NB4 (cell line): ENCODE results near the gene ARF3.
"Not testable (repeated sequence)": the region's sequence is repeated elsewhere in the genome, so short reads cannot be mapped to it uniquely, and the experiment has no call there.

Experiments used
- DNase-seq: peaks from one replicate; pipeline ENCODE4 v3.0.0; 2010; ENCODE audit warnings: low read depth
- H3K4me3 ChIP-seq: one replicate; pipeline ENCODE4 v1.5.1; 2011; ENCODE audit warnings: mild to moderate bottlenecking, low read depth, low read length, moderate library complexity
- MYC ChIP-seq: IDR thresholded peaks from 2 replicates; pipeline ENCODE4 v1.6.1; 2011; ENCODE audit warnings: low read depth, low read length
- POLR2A ChIP-seq: IDR thresholded peaks from 2 replicates; pipeline ENCODE4 v1.6.1; 2011; ENCODE audit warnings: mild to moderate bottlenecking; ENCODE audit not compliant: insufficient read length; ENCODE audit errors: extremely low read depth
- TF ChIP-seq, protein P1 (sequence below): IDR thresholded peaks from one replicate; pipeline ENCODE4 v1.5.1; 2012; ENCODE audit warnings: low read depth, low read length
- TF ChIP-seq, protein P2 (sequence below): IDR thresholded peaks from 2 replicates; pipeline ENCODE4 v1.6.1; 2011; ENCODE audit warnings: low read depth, low read length

ARF3 gene

DNA sequence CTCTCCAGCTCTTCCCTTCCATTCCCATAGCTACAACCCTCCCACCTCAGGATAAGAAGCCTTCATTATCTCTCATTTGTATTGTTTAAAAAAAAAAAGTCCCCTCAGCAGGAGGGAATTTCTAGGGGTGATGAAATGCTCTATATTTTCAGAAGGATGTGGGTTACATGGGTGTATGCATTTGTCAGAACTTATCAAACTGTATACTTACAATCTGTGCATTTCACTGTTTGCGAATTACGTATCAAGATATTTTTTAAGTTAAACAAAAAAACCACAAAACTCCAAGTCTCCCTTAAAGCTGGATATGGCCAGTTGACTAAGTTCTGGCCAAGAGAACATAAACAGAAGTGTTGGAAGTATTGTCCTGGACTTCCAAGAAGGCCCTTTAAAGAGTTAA is 30.0 kb downstream of the ARF3 start:
- no peak for DNase-seq
- TF ChIP-seq, protein P1, sequence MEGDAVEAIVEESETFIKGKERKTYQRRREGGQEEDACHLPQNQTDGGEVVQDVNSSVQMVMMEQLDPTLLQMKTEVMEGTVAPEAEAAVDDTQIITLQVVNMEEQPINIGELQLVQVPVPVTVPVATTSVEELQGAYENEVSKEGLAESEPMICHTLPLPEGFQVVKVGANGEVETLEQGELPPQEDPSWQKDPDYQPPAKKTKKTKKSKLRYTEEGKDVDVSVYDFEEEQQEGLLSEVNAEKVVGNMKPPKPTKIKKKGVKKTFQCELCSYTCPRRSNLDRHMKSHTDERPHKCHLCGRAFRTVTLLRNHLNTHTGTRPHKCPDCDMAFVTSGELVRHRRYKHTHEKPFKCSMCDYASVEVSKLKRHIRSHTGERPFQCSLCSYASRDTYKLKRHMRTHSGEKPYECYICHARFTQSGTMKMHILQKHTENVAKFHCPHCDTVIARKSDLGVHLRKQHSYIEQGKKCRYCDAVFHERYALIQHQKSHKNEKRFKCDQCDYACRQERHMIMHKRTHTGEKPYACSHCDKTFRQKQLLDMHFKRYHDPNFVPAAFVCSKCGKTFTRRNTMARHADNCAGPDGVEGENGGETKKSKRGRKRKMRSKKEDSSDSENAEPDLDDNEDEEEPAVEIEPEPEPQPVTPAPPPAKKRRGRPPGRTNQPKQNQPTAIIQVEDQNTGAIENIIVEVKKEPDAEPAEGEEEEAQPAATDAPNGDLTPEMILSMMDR: no peak
- TF ChIP-seq, protein P2, sequence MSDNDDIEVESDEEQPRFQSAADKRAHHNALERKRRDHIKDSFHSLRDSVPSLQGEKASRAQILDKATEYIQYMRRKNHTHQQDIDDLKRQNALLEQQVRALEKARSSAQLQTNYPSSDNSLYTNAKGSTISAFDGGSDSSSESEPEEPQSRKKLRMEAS: no peak
- TF ChIP-seq POLR2A (no peak), MYC (no peak)
- H3K4me3 ChIP-seq: no peak overlapping the region

DNA sequence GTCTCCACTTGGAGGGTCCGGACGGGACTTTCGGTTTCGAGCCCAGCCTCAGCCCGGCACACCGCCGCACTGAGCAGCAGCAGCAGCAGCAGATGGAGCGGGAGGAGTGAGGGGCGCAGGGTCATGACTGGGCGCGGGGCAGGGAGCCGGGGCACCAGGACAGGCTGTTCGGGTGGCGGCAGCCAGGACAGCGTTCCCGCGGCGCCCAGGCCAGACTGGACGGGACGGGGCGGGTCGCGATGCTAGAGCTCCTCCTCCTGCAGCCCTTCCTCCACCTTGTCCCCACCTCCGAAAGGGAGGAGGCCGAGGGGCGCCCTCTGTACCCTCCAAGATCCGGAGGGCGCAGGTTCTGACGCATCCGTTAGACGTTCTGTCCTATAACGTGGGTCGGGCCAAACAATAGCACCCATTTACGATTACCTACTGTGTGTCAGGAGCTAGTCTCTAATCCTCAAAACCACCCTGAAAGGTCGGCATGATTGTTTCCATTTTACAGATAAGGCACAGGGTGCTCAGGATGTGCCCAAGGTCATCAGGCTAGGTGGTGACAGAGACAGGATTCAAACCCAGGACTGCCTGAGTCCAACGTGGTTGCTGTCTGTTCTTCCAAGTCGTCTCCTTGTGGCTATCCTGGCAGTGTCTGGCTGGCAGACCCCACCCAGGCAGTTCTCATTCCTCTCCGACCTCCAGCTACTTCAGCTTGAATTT is 31.8 kb downstream of the ARF3 start, which contains the start of gene FKBP11:
Gene FKBP11, minus strand, starts transcription at position 189 of the 708 bp plus-strand sequence. Its CDS starts 64 bp downstream, at position 125.
- DNase-seq: no peak
- H3K4me3 ChIP-seq: no peak within 1 kb of the TSS
- TF ChIP-seq MYC: no peak
- no peak for TF ChIP-seq POLR2A

DNA sequence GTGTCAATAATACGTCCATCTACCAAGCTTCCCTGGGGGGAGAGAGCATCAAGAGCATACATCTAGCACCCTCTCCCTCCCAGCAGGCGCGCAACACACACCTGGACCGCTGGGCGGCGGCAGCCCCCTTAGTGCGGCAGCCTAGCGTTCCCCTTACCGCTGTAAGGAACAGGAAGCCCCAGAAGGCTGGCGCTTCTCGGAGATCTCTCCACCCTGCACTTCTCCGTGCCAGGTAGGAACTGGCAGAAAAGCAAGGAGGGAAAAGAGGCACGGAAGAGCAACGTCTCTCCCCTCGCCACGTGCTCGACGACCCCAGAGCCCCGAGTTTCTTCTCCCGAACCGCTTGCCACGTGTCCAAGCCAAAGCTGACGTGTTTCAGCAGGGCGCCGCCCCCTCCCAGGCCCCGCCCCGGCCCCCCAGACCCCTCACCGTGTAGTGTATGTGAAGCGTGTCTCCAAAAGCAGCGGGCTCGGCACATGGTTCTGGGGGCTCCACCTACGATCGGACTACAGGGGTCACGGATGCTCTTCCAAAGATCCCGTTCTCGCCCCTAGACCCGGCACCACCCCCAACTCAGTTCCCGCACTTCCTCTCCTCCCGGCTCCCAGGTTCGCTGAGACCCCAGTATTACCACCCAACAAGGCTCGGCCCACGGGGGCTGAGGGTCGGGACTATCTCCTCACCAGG is 32.5 kb downstream of the ARF3 start:
- no peak for DNase-seq
- H3K4me3 ChIP-seq: no peak overlapping the region
- TF ChIP-seq, protein P2: no peak
- TF ChIP-seq, protein P1: no peak
- TF ChIP-seq POLR2A (no peak), MYC (no peak)

DNA sequence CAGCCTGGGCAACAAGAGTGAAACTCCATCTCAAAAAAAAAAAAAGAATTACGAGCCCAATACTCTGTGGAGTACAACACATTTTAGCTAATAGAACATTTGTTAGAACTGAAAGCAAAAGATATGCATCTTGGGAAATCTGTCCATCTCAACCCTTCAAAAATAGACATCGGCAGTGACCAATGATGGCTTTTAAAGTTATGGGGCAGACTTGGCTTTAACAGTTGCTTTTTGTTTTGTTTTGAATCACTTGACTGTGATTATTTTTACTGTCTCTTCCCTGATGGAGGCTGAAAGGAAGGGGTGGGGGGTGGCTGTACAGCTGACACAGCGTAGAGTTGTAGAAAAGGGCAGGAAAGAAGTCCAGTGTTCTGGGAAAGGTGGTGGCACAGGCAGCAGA is 34.2 kb downstream of the ARF3 start:
- no peak for DNase-seq
- TF ChIP-seq, protein P1: no peak
- TF ChIP-seq, protein P2: no peak
- TF ChIP-seq POLR2A (no peak), MYC (no peak)
- H3K4me3 ChIP-seq: no peak overlapping the region

DNA sequence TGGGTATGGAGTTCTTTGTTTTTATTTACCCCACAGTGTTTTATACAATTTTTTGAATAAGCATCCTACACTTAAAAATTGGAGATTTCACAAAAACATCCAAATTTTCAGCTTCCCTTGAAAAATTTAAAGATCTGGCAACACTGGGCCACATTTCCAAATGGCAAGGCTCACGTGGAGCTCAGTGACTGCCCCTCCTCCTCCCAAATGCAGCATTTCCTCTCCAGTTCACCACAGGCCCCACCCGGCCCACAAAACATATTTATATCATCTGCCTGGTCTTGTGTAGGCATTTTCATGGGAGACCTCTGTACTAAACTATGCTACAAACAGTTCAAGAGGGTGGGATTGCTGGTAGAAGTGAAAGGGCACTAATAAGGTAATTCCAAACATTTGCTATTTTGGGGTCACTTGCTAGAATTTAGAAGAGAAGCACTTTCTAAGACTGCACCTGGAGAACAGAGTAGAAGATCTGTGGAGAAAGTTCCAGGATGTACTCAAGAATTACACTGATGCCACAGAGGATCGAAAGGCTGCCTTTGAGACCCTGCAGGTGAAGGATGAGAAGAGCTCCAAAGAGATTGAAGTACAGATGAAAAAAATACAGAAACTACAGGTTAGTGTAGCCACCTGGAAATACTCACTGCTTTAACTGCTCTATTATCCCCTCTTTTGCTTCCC is 39.3 kb downstream of the ARF3 start:
- H3K4me3 ChIP-seq: no peak overlapping the region
- DNase-seq: peak; percentile 69
- TF ChIP-seq, protein P1: no peak
- TF ChIP-seq MYC (peak; percentile 75), POLR2A (no peak)
- TF ChIP-seq, protein P2: peak; percentile 75

DNA sequence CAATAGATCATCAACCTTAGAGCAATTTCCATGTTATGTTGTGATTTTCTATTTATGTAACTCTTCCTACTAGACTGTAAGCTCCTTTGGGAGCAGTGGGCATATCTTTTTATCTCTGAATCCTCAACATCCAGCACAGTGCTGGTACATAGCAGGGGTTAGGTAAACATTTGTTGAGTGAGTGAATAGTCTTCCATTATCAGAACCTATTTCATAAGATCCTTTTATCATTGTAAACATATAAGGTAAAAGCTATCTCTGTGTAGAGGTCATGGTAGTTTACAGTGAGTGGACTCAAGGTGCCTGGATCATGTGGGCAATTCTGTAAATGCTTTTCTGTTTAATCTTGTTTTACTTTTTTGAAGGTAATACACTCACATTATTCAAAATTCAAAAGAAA is 47.1 kb downstream of the ARF3 start:
- no peak overlapping the region for H3K4me3 ChIP-seq
- DNase-seq: no peak
- TF ChIP-seq POLR2A (no peak), MYC (no peak)
- TF ChIP-seq, protein P1: no peak
- TF ChIP-seq, protein P2: no peak

DNA sequence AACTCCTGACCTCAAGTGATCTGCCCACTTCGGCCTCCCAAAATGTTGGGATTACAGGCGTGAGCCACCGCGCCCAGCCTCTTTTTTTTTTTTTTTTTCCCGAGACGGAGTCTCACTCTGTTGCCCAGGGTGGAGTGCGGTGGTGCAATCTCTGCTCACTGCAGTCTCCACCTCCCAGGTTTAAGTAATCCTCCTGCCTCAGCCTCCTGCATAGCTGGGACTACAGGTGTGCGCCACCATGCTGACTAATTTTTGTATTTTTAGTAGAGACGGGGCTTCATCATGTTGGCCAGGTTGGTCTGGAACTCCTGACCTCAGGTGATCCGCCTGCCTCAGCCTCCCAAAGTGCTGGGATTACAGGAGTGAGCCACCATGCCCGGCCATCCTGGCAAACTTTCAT is 47.6 kb downstream of the ARF3 start:
- DNase-seq, H3K4me3 ChIP-seq: not testable (repeated sequence)
